Measurements from ENCODE around the gene MYO5B.

GRCh38 chr18:49843778-49844625, 350.9 kb downstream of the MYO5B start:
- TF ChIP-seq, protein P1, sequence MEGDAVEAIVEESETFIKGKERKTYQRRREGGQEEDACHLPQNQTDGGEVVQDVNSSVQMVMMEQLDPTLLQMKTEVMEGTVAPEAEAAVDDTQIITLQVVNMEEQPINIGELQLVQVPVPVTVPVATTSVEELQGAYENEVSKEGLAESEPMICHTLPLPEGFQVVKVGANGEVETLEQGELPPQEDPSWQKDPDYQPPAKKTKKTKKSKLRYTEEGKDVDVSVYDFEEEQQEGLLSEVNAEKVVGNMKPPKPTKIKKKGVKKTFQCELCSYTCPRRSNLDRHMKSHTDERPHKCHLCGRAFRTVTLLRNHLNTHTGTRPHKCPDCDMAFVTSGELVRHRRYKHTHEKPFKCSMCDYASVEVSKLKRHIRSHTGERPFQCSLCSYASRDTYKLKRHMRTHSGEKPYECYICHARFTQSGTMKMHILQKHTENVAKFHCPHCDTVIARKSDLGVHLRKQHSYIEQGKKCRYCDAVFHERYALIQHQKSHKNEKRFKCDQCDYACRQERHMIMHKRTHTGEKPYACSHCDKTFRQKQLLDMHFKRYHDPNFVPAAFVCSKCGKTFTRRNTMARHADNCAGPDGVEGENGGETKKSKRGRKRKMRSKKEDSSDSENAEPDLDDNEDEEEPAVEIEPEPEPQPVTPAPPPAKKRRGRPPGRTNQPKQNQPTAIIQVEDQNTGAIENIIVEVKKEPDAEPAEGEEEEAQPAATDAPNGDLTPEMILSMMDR (IDR thresholded peaks at IDR 0.05; ENCODE audit: low read length): peak; percentile 27; the same call in 1 of the 2 replicates
- no peak for TF ChIP-seq EZH2 (optimal IDR thresholded peaks at IDR 0.05; ENCODE audit: low read depth, low read length)
